ENCODE measurements around the gene ZBTB20. TPM values are rescaled to one million over a fixed set of nuclear protein-coding genes. Genes with fewer than 3 reads are reported as not detected.

ZBTB20 gene
- total RNA-seq, 1 donor from 2014 or later = 21.4 TPM

DNA sequence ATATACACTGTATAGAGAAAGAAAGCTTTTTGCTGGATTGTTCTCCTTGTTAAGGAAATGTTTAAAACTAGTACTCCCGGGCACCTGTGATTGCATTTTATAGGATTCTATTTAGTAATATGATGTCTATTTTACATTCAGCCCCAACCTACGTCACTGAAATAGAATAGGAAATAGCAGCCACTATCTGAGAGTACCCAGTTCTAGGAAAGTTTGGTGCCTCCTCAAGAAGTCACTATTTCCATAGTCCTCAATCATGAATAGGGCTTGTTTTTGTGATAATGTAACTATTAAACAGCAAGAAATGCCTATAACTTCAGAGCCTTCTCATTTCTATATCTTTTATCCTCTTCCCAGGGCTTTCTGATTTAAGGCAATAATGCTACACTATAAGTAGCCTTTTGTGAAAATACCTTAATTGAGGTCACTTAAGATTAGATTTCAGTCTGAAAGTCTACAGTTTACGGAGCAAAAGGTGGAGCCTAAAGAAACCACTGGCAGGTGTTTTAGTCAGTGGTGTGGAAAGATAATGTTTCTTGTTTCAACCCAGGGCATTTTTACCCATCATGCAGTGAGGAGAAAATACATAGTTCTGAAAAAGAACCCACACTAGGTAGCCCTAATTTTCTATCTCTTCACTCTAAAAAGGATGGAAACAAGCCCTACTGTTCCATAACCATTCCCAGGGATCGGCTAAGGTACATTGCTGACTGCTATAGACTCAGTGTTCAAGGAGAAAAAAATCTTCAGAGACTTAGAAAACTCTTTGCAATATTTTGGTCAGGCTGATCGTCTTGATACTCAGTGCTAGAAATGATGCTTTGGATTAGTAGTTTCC lies 814.5 kb downstream of the ZBTB20 start:
- Mint-ChIP-seq H3K9me3 (ENCODE audit: unreplicated experiment) (no peaks in the 10 kb centered on the region), H3K27me3 (ENCODE audit: low read depth, unreplicated experiment) (no peaks in the 10 kb centered on the region), H3K36me3 (ENCODE audit: low read depth, unreplicated experiment) (peaks cover 3% of the 10 kb centered on the region), H3K27ac (ENCODE audit: unreplicated experiment) (no peak overlapping the region), H3K4me3 (ENCODE audit: unreplicated experiment) (no peak overlapping the region), H3K4me1 (ENCODE audit: low read depth, unreplicated experiment) (peaks cover 3% of the 10 kb centered on the region)
- no peak overlapping the region for H3K4me3 ChIP-seq (ENCODE audit: insufficient read depth, low read depth, low read length)
- no peak overlapping the region for H2AFZ ChIP-seq (ENCODE audit: low read depth, low read length)
- H3K36me3 ChIP-seq (ENCODE audit: insufficient read depth, low read length) = peaks cover 5% of the 10 kb centered on the region
- no peaks in the 10 kb centered on the region for H3K9me3 ChIP-seq (ENCODE audit: insufficient read depth, low read depth, low read length)
- H3K27me3 ChIP-seq (ENCODE audit: insufficient read depth, low read length) = no peaks in the 10 kb centered on the region
- H3K79me2 ChIP-seq (ENCODE audit: insufficient read depth, low read length) = no peaks in the 10 kb centered on the region
- no peaks in the 10 kb centered on the region for H4K20me1 ChIP-seq (ENCODE audit: insufficient read depth, low read length)
- no peaks in the 10 kb centered on the region for H3K4me1 ChIP-seq (ENCODE audit: insufficient read depth, low read length)
- TF ChIP-seq, protein P1, sequence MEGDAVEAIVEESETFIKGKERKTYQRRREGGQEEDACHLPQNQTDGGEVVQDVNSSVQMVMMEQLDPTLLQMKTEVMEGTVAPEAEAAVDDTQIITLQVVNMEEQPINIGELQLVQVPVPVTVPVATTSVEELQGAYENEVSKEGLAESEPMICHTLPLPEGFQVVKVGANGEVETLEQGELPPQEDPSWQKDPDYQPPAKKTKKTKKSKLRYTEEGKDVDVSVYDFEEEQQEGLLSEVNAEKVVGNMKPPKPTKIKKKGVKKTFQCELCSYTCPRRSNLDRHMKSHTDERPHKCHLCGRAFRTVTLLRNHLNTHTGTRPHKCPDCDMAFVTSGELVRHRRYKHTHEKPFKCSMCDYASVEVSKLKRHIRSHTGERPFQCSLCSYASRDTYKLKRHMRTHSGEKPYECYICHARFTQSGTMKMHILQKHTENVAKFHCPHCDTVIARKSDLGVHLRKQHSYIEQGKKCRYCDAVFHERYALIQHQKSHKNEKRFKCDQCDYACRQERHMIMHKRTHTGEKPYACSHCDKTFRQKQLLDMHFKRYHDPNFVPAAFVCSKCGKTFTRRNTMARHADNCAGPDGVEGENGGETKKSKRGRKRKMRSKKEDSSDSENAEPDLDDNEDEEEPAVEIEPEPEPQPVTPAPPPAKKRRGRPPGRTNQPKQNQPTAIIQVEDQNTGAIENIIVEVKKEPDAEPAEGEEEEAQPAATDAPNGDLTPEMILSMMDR (IDR thresholded peaks at IDR 0.05; ENCODE audit: insufficient read depth, low read depth, low read length) = no peak
- TF ChIP-seq EZH2 (IDR thresholded peaks at IDR 0.05; ENCODE audit: insufficient read depth, low read length) = no peak
- no peak overlapping the region for H3K4me2 ChIP-seq (ENCODE audit: low read length)
- no peak overlapping the region for H3K9ac ChIP-seq (ENCODE audit: low read length)
- FAIRE-seq (no peak), DNase-seq (ENCODE audit: low read depth) (no peak)
- no peak overlapping the region for H3K27ac ChIP-seq (ENCODE audit: low read depth, low read length)

DNA sequence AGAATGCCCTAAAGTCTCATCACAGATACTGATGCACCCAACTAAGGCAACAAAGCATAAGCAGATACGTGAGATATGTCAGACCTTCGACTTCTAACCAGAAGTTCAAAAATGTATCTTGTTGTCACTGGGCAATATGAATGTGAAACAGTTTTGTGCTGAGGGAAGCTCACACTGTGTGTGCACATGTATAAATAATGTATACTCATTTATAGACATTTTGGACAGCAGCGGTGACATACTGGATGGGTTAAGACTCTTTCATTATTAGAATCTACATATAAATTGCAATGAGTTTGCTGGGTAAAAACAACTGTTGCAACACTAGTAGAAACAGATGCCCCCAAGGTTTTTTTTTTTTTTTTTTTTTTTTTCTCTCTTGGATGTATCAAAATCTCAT lies 815.4 kb downstream of the ZBTB20 start:
- H3K27ac Mint-ChIP-seq (ENCODE audit: unreplicated experiment) = no peak overlapping the region
- DNase-seq (ENCODE audit: low read depth) = no peak
- no peak overlapping the region for H2AFZ ChIP-seq (ENCODE audit: low read depth, low read length)
- H3K4me1 ChIP-seq (ENCODE audit: insufficient read depth, low read length) = no peaks in the 10 kb centered on the region
- H3K36me3 ChIP-seq (ENCODE audit: insufficient read depth, low read length) = peaks cover 5% of the 10 kb centered on the region
- FAIRE-seq = no peak
- no peak overlapping the region for H3K4me3 Mint-ChIP-seq (ENCODE audit: unreplicated experiment)
- no peak overlapping the region for H3K4me2 ChIP-seq (ENCODE audit: low read length)
- H3K9ac ChIP-seq (ENCODE audit: low read length) = no peak overlapping the region
- no peaks in the 10 kb centered on the region for H3K9me3 ChIP-seq (ENCODE audit: insufficient read depth, low read depth, low read length)
- H3K36me3 Mint-ChIP-seq (ENCODE audit: low read depth, unreplicated experiment) = peaks cover 3% of the 10 kb centered on the region
- H3K27me3 Mint-ChIP-seq (ENCODE audit: low read depth, unreplicated experiment) = no peaks in the 10 kb centered on the region
- no peak overlapping the region for H3K4me3 ChIP-seq (ENCODE audit: insufficient read depth, low read depth, low read length)
- peaks cover 3% of the 10 kb centered on the region for H3K4me1 Mint-ChIP-seq (ENCODE audit: low read depth, unreplicated experiment)
- H3K79me2 ChIP-seq (ENCODE audit: insufficient read depth, low read length) = no peaks in the 10 kb centered on the region
- no peak for TF ChIP-seq EZH2 (IDR thresholded peaks at IDR 0.05; ENCODE audit: insufficient read depth, low read length)
- TF ChIP-seq, protein P1 (IDR thresholded peaks at IDR 0.05; ENCODE audit: insufficient read depth, low read depth, low read length) = no peak
- H3K9me3 Mint-ChIP-seq (ENCODE audit: unreplicated experiment) = no peaks in the 10 kb centered on the region
- H4K20me1 ChIP-seq (ENCODE audit: insufficient read depth, low read length) = no peaks in the 10 kb centered on the region
- H3K27ac ChIP-seq (ENCODE audit: low read depth, low read length) = no peak overlapping the region
- no peaks in the 10 kb centered on the region for H3K27me3 ChIP-seq (ENCODE audit: insufficient read depth, low read length)

DNA sequence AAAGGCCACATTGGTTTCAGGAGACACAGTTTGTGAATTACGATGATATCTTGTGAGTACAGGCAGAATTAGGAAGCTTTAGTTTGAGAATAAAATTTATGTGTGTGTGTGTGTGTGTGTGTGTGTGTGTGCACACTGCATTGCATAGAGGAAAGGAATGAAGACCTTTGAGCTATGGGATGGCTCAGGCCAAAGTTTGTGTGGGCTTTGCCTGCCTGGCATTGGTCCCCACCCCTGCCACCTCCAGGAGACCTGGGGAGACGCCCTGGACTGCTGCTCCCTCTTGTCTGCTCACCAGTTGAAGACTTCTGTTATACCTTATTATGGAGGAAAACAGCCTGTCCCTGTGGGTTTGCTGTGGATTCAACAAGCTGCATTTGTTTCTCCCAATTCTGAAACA lies 816.1 kb downstream of the ZBTB20 start:
- Histone ChIP-seq H3K9ac (ENCODE audit: low read length) (no peak overlapping the region), H3K36me3 (ENCODE audit: insufficient read depth, low read length) (peaks cover 5% of the 10 kb centered on the region), H4K20me1 (ENCODE audit: insufficient read depth, low read length) (no peaks in the 10 kb centered on the region), H3K9me3 (ENCODE audit: insufficient read depth, low read depth, low read length) (no peaks in the 10 kb centered on the region), H3K79me2 (ENCODE audit: insufficient read depth, low read length) (no peaks in the 10 kb centered on the region), H3K27ac (ENCODE audit: low read depth, low read length) (no peak overlapping the region), H3K4me2 (ENCODE audit: low read length) (no peak overlapping the region), H3K4me1 (ENCODE audit: insufficient read depth, low read length) (no peaks in the 10 kb centered on the region), H3K4me3 (ENCODE audit: insufficient read depth, low read depth, low read length) (no peak overlapping the region), H2AFZ (ENCODE audit: low read depth, low read length) (no peak overlapping the region), H3K27me3 (ENCODE audit: insufficient read depth, low read length) (no peaks in the 10 kb centered on the region)
- Mint-ChIP-seq H3K27me3 (ENCODE audit: low read depth, unreplicated experiment) (no peaks in the 10 kb centered on the region), H3K9me3 (ENCODE audit: unreplicated experiment) (no peaks in the 10 kb centered on the region), H3K4me1 (ENCODE audit: low read depth, unreplicated experiment) (peaks cover 3% of the 10 kb centered on the region), H3K36me3 (ENCODE audit: low read depth, unreplicated experiment) (peaks cover 3% of the 10 kb centered on the region), H3K4me3 (ENCODE audit: unreplicated experiment) (no peak overlapping the region), H3K27ac (ENCODE audit: unreplicated experiment) (no peak overlapping the region)
- TF ChIP-seq, protein P1 (IDR thresholded peaks at IDR 0.05; ENCODE audit: insufficient read depth, low read depth, low read length) = no peak
- TF ChIP-seq EZH2 (IDR thresholded peaks at IDR 0.05; ENCODE audit: insufficient read depth, low read length) = no peak
- FAIRE-seq (no peak), DNase-seq (ENCODE audit: low read depth) (no peak)
